Activated T-cell treated with anti-CD3 and anti-CD28 coated beads, Interleukin-2, amount 50 U/mL, for 72 hours (primary cell): Measurements from ENCODE around the gene IFNA6. TPM values are rescaled to one million over a fixed set of nuclear protein-coding genes. Genes with fewer than 3 reads are reported as not detected.
A peak's percentile ranks its signal among the peaks of the same experiment; 100 is the strongest.

Experiments used
- ATAC-seq, 2 donors: fragments of 150-1000 bp; cut with Tn5 transposase; replicated peaks in 1 of 2; 2 replicates each; pipeline ENCODE4 v1.10.0; 2021; ENCODE audit warnings: moderate library complexity in 2 of 2, mild to moderate bottlenecking in 1 of 2
- DNase-seq, 2 donors: peaks; one replicate each; pipeline ENCODE4 v3.0.0; 2021 to 2022; ENCODE audit warnings: mixed read lengths in 1 of 2
- H3K27ac Mint-ChIP-seq: one replicate; pipeline ENCODE4 v1.8.0; 2022; ENCODE audit warnings: mild to moderate bottlenecking, moderate library complexity, mixed read lengths
- H3K27me3 Mint-ChIP-seq: one replicate; pipeline ENCODE4 v1.8.0; 2022; ENCODE audit warnings: low read depth, mixed read lengths
- H3K36me3 Mint-ChIP-seq, 2 donors: one replicate each; pipeline ENCODE4 v1.8.0; 2022; ENCODE audit warnings: mixed read lengths in 2 of 2, mild to moderate bottlenecking in 1 of 2; ENCODE audit not compliant: insufficient read depth in 2 of 2
- H3K4me1 Mint-ChIP-seq: one replicate; pipeline ENCODE4 v1.8.0; 2022; ENCODE audit warnings: low read depth, mixed read lengths
- H3K4me3 Mint-ChIP-seq, 2 donors: one replicate each; pipeline ENCODE4 v1.8.0; 2022; ENCODE audit warnings: mild to moderate bottlenecking in 2 of 2, mixed read lengths in 2 of 2, moderate library complexity in 2 of 2
- H3K9me3 Mint-ChIP-seq, 2 donors: one replicate each; pipeline ENCODE4 v1.8.0; 2022; ENCODE audit warnings: mixed read lengths in 2 of 2
- total RNA-seq, 2 donors: library from RNA; stranded (reverse); gene quantifications; one replicate each; pipeline ENCODE4 v1.2.3, GENCODE V29; 2022

Gene IFNA6
- total RNA-seq, 2 donors from 2014 or later, result not detected

DNA sequence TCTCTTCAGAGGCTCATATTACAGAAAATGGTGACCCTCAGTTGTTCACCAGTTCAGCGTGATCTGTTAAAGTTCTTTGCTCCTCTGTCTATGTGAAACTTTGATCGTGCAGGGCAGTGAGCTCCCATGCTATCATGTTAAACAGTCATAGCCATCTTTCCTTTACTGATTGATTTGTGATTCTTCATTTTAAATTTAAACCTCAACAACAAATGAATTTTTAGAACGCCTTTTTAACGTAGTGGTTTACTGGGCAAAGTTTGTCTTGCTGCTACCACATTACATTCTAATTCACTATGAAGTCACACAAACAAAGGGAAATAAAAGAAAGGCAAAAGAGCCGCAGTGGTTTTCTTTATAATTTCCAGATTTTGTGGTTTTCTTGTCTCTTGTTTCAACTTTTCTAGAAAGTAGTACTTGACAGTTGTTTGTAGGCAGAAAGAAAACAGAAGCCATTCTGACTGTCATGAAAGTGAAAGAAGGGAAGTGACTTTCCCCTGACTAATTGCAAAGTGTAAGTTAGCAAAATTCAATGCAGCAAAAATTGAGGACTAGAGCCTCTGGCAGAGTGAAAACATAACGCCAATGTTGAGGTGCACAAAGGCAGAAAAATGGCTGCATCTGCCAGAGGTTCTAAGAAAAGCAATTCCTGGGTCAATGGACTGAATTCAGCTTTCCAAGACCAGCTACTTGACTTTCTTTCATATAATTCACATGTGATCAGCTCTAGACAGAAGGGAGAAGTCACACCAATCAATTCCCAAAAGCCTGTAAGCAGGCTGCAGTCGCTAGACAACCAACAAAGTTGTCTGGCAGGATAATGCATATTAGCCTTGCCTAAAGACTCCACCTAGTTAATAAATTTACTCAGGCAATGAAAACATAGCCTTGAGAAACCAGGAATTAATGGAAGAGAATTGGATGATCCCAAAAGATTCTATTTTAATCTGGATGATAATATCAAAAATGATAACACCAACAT is 7.1 kb upstream of the IFNA6 start:
- Mint-ChIP-seq H3K27ac (peak overlapping the region; percentile 83), H3K36me3 (peaks cover 6 to 9% of the 10 kb centered on the region in 2 donors), H3K4me3 (peak overlapping the region; percentile 74 to 77), H3K4me1 (peaks cover 21% of the 10 kb centered on the region), H3K9me3 (peaks cover 5 to 6% of the 10 kb centered on the region in 2 donors), H3K27me3 (peaks cover 37% of the 10 kb centered on the region)
- ATAC-seq (peak; percentile 91), DNase-seq (peak; percentile 14 to 16)

DNA sequence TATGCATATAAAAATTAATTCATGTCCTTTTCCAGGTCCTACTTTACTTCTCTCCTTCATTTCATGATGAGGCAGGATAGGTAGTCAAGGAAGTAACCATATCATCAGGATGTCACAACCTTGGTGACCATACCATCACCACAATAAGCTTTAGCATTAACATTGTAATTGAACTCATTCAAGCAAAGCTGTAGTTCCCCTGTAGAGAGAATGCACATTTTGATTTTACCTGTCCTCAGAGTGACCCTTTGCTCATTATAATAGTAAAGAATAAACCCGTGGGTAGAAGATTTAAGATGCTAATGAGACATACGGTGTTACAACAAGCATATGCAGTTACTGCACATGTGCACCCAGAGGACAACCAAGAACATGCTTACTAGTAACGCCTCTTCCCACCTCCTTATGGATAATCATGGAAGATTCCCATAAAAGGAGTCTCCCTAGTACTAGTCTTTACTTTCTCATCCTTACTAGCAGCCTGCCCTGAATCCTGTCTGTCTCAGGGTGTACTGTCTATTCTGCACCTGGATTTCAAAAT is 2.2 kb downstream of the IFNA6 start:
- ATAC-seq, result no peak
- no peaks in the 10 kb centered on the region for H3K4me1 Mint-ChIP-seq

GRCh38 chr9:21340735-21341134 is 10.0 kb downstream of the IFNA6 start:
- peaks cover 5 to 7% of the 10 kb centered on the region in 2 donors for H3K36me3 Mint-ChIP-seq
- H3K4me1 Mint-ChIP-seq, result peaks cover 11% of the 10 kb centered on the region
- H3K27ac Mint-ChIP-seq, result no peak overlapping the region
- ATAC-seq (no peak), DNase-seq (no peak)
- peaks cover 0 to 3% of the 10 kb centered on the region in 2 donors for H3K9me3 Mint-ChIP-seq
- peaks cover 46% of the 10 kb centered on the region for H3K27me3 Mint-ChIP-seq
- H3K4me3 Mint-ChIP-seq, result no peak overlapping the region

More for the DNA sequence above, 2.2 kb downstream of the IFNA6 start:
- H3K9me3 Mint-ChIP-seq, result peaks cover 0 to 3% of the 10 kb centered on the region in 2 donors
- H3K36me3 Mint-ChIP-seq, result peaks cover 5 to 7% of the 10 kb centered on the region in 2 donors
- no peak overlapping the region for H3K4me3 Mint-ChIP-seq
- no peak for DNase-seq
- no peak overlapping the region for H3K27ac Mint-ChIP-seq
- peaks cover 39% of the 10 kb centered on the region for H3K27me3 Mint-ChIP-seq

DNA sequence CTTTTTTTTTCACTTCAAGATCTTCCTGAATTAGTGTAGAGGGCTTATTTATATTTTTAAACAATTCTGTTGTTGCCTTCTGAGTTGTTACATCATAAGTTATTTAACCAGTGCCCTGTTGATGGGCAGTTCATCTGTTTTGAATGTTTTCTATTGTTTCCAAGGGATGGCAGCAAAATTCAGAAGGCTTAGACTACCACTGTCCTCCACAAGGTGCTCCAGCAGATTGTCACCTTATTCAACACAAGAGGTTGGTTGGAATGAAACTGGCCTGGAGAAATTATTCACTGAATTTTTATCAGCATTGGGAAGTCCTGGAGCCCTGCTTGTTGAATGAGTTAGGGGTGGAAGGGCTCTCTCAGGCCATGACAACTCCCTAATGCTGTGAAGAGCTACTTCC is 14.2 kb downstream of the IFNA6 start:
- DNase-seq (no peak), ATAC-seq (no peak)
- Mint-ChIP-seq H3K27ac (peak overlapping the region; percentile 87), H3K27me3 (peaks cover 13% of the 10 kb centered on the region), H3K36me3 (peaks cover 0 to 4% of the 10 kb centered on the region in 2 donors), H3K4me3 (peak overlapping the region; percentile 89 to 99), H3K4me1 (peaks cover 43% of the 10 kb centered on the region), H3K9me3 (no peaks in the 10 kb centered on the region)

- Mint-ChIP-seq H3K27me3 (peaks cover 11% of the 10 kb centered on the region), H3K4me1 (peaks cover 57% of the 10 kb centered on the region), H3K9me3 (no peaks in the 10 kb centered on the region), H3K27ac (peak within 1 kb of the TSS; percentile 93), H3K4me3 (peak within 1 kb of the TSS; percentile 89 to 99), H3K36me3 (peaks cover 4 to 5% of the 10 kb centered on the region in 2 donors)
- DNase-seq (peak; percentile 82 to 87), ATAC-seq (peak; percentile 90 to 91)
These were observed 15.7 kb downstream of the IFNA6 start, which contains the start of gene KLHL9 for GRCh38 chr9:21334701-21335632. Gene KLHL9, minus strand, starts transcription at chr9:21335404. Its CDS starts 545 bp downstream, at chr9:21334859.

DNA sequence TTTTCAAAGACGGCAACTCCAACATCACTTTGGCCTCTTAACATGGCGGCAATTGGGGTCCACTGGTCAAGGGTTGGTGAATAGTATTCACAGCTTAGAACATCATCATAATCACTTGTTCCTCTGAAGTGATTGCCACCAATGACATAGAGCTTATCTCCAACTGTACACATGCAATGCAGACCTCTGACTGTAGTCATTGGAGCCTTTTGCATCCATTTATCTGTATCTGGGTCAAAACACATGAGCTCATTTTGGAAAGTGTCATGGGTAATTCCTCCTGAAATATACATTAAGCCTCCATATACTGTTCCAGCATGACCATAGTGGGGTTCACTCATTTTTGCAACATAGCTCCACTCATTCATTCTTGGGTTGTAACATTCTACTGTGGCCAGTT is 17.5 kb downstream of the IFNA6 start:
- Mint-ChIP-seq H3K4me3 (peak overlapping the region; percentile 89 to 99), H3K36me3 (peaks cover 4 to 5% of the 10 kb centered on the region in 2 donors), H3K4me1 (peaks cover 68% of the 10 kb centered on the region), H3K27ac (peak overlapping the region; percentile 67), H3K27me3 (peaks cover 4% of the 10 kb centered on the region), H3K9me3 (no peaks in the 10 kb centered on the region)
- no peak for DNase-seq
- no peak for ATAC-seq

DNA sequence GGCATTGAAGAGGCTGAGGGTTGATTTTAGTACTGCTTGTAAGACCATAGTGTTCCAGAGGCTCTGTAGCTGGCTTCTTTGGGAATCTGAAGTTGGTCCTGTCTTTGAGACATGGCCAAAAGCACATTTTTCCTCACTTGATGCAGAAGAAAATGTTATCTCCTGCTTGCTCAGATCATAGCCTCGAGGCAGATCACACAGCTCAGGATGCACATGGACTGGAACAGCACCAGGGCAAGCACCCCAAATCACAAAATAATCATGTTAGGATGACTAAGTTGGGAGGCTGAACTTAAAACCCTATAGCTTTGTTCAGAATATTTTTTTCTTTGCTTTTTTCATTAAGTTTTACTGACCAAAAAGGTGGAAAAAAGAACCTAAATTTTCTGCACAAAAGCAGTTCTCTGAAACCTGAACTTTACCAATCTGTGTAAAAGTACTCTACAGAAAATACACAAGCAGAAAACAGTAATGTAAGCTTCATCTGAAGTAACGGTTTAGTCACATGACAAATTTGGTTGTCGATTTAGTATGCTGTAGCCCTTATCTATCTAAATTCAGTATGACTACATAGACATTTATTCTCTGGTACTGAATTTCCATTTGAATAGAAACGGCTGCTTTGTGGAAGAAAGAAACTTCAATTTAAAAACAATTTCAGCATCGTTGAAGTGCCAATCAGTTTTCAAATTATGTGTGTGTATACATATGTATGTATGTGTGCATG is 18.8 kb downstream of the IFNA6 start:
- no peak for ATAC-seq
- H3K36me3 Mint-ChIP-seq, result peaks cover 4 to 5% of the 10 kb centered on the region in 2 donors
- H3K4me3 Mint-ChIP-seq, result peak overlapping the region; percentile 89 to 99
- DNase-seq, result no peak
- no peak overlapping the region for H3K27ac Mint-ChIP-seq
- peaks cover 81% of the 10 kb centered on the region for H3K4me1 Mint-ChIP-seq
- no peaks in the 10 kb centered on the region for H3K27me3 Mint-ChIP-seq
- no peaks in the 10 kb centered on the region for H3K9me3 Mint-ChIP-seq

DNA sequence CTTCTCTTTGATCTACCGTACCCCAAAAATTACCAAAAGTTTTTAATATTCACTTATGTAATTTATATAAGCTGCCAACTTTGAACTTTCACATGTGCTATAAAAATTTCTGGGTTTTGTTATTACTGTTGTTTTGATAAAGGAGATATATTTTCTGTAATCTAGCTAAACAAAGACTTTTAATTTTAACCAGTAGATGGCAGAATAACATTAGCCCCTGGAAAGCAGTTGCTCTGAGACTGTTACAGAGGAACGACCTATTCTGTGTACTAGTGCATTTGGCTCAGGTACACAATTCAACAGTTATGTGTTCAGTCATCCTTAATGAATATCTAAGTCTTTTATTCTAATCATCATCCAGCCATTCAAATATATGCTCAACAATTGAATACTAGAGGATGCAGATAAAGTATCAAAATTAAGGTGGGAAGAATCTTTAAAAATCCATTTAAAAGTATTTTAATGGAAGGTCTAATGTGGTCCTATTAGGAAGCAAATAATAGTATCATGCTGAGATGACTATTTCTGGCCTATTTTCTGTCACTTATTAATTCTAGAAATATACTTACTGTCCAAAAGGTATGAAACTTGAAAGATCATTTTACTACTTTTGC is 24.1 kb downstream of the IFNA6 start:
- peaks cover 5 to 10% of the 10 kb centered on the region in 2 donors for H3K36me3 Mint-ChIP-seq
- H3K27me3 Mint-ChIP-seq, result no peaks in the 10 kb centered on the region
- no peak overlapping the region for H3K27ac Mint-ChIP-seq
- no peak for DNase-seq
- H3K9me3 Mint-ChIP-seq, result no peaks in the 10 kb centered on the region
- peak; percentile 69 to 84 for ATAC-seq
- H3K4me3 Mint-ChIP-seq, result no peak overlapping the region
- H3K4me1 Mint-ChIP-seq, result peaks cover 46% of the 10 kb centered on the region

DNA sequence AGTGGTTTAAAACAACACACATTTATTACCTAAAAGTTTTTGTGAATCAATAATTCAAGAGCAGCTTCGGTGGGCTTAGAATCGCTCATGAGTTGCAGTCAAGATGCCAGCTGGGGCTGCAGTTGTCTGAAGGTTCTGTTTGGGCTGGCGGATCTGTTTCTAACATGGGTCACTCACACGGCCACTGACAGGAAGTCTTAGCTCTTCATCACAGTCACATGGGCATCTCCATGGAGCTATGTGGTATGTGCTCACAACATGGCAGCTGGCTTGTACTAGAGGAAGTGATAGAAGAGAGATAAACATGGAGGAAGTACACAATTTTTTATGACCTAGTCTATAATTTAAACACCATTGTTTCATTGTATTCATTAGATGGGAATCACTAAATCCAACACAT is 26.6 kb downstream of the IFNA6 start:
- ATAC-seq (no peak), DNase-seq (no peak)
- H3K27ac Mint-ChIP-seq, result peak overlapping the region; percentile 83
- H3K27me3 Mint-ChIP-seq, result no peaks in the 10 kb centered on the region
- H3K4me1 Mint-ChIP-seq, result peaks cover 28% of the 10 kb centered on the region
- no peaks in the 10 kb centered on the region for H3K9me3 Mint-ChIP-seq
- H3K4me3 Mint-ChIP-seq, result no peak overlapping the region
- peaks cover 0 to 10% of the 10 kb centered on the region in 2 donors for H3K36me3 Mint-ChIP-seq

- H3K36me3 Mint-ChIP-seq, result peaks cover 0 to 10% of the 10 kb centered on the region in 2 donors
These were observed 27.7 kb downstream of the IFNA6 start for GRCh38 chr9:21322911-21323461.

GRCh38 chr9:21320465-21320864 is 30.2 kb downstream of the IFNA6 start:
- no peaks in the 10 kb centered on the region for H3K27me3 Mint-ChIP-seq

More at GRCh38 chr9:21322911-21323461, 27.7 kb downstream of the IFNA6 start:
- Mint-ChIP-seq H3K9me3 (no peaks in the 10 kb centered on the region), H3K27ac (no peak overlapping the region), H3K4me3 (no peak overlapping the region), H3K4me1 (peaks cover 22% of the 10 kb centered on the region), H3K27me3 (no peaks in the 10 kb centered on the region)
- ATAC-seq, result no peak
- no peak for DNase-seq

More at GRCh38 chr9:21320465-21320864, 30.2 kb downstream of the IFNA6 start:
- Mint-ChIP-seq H3K36me3 (peaks cover 0 to 10% of the 10 kb centered on the region in 2 donors), H3K4me1 (peaks cover 5% of the 10 kb centered on the region), H3K27ac (no peak overlapping the region), H3K4me3 (no peak overlapping the region), H3K9me3 (no peaks in the 10 kb centered on the region)
- ATAC-seq (no peak), DNase-seq (no peak)
